Mucosa of descending colon (tissue), 3 donors: ENCODE measurements around the gene SLC9A3. TPM values are rescaled to one million over a fixed set of nuclear protein-coding genes. Genes with fewer than 3 reads are reported as not detected.

Experiments used
- ATAC-seq: fragments of 200-7000 bp; cut with Tn5 transposase; one replicate; pipeline ENCODE4 v1.9.1; 2020; ENCODE audit warnings: mild to moderate bottlenecking, moderate library complexity
- DNase-seq, 3 donors: peaks; one replicate each; pipeline ENCODE4 v3.0.0-alpha.2; 2020
- H3K36me3 ChIP-seq: fragments of 200-600 bp; one replicate; pipeline ENCODE4 v1.8.0; 2021; ENCODE audit warnings: low read depth, mild to moderate bottlenecking
- H3K4me1 ChIP-seq: fragments of 200-600 bp; one replicate; pipeline ENCODE4 v1.8.0; 2021; ENCODE audit warnings: low read depth, mild to moderate bottlenecking
- H3K4me3 ChIP-seq: fragments of 200-600 bp; one replicate; pipeline ENCODE4 v1.8.0; 2021; ENCODE audit warnings: mild to moderate bottlenecking
- H3K9me3 ChIP-seq: fragments of 200-600 bp; one replicate; pipeline ENCODE4 v1.8.0; 2021; ENCODE audit warnings: mild to moderate bottlenecking
- intact Hi-C, 2 donors: fragments of 100-400 bp; cut with DNase I in 1 of 2; cut with micrococcal nuclease in 1 of 2; formaldehyde crosslinking; loops; one replicate each; pipeline versions ENCODE4 v1.11.0 to v1.11.1; 2022; cut with DNase I, micrococcal nuclease
- total RNA-seq, 3 donors: library from RNA; stranded (reverse); fragmentation: NEBNext Ultra II Directional in 2 of 3; extraction: Animal tissue kit (Norgen Biotek cat#: 25700) in 2 of 3; gene quantifications; one replicate each; pipeline versions ENCODE4 v1.2.1 to v1.2.4, GENCODE V29; 2021 to 2023
- TF ChIP-seq, protein P1 (sequence below): fragments of 200-600 bp; IDR thresholded peaks from one replicate; pipeline ENCODE4 v1.8.0; 2022; ENCODE audit warnings: antibody characterized with exemption, mild to moderate bottlenecking
- donor health status: DM: no; HTN: no; CAD: no; lungs with moderate emphysema.
- donor health status: DM: no; HTN: no; CAD: no.
- donor health status: DM: no; HTN: yes; CAD: no.

SLC9A3 gene
- total RNA-seq, 3 donors from 2014 or later: 29.2 to 272 (median 77.7) TPM

DNA sequence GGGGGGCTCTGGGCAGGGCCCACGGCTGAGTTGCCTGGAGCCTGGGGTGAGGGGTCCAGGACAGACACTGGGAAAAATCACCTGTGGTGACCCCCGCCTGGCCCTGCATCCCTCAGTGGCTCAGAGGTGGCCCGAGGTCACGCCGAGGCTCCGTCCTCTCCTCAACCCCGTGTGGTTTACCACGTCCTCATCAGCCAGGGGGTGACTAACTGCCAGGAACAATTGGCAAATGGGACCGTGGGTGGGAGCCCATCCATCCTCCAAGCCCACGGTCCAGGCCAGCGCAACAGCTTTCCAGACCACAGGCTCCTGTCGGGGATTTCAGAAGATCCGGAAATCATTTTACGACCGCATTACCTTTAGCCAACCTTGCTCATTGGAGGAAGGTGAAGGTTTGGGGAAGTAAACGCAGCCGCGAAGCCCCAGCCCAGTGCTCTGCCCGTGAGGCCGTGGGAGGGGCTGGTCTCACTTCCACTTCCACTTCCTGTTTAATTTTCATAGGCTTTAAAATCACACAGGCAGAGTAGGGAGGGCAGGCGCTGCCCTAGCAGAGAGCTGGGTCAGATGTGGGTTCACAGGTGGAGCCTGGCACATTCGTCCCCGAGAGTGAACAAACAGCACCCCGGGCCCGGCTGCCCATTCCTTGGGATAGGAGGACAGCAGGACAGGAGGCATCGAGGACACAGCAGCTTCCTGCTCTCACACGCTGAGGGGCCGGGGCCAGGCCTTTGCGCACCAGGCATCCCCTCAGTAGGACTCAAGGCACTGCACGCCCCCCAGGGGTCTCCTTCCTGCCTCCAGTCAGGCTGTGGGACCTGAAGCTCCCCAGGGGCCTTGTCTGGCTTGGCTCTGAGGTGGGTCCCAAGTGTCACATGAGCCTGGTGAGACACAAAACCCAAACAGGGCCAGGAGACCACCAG lies 19.8 kb upstream of the SLC9A3 start:
- H3K4me1 ChIP-seq: peaks cover 20% of the 10 kb centered on the region
- peak; percentile 78 to 86 (median 78) for DNase-seq
- no peak overlapping the region for H3K4me3 ChIP-seq
- H3K36me3 ChIP-seq: no peaks in the 10 kb centered on the region
- peak; percentile 73 for ATAC-seq
- TF ChIP-seq, protein P1, sequence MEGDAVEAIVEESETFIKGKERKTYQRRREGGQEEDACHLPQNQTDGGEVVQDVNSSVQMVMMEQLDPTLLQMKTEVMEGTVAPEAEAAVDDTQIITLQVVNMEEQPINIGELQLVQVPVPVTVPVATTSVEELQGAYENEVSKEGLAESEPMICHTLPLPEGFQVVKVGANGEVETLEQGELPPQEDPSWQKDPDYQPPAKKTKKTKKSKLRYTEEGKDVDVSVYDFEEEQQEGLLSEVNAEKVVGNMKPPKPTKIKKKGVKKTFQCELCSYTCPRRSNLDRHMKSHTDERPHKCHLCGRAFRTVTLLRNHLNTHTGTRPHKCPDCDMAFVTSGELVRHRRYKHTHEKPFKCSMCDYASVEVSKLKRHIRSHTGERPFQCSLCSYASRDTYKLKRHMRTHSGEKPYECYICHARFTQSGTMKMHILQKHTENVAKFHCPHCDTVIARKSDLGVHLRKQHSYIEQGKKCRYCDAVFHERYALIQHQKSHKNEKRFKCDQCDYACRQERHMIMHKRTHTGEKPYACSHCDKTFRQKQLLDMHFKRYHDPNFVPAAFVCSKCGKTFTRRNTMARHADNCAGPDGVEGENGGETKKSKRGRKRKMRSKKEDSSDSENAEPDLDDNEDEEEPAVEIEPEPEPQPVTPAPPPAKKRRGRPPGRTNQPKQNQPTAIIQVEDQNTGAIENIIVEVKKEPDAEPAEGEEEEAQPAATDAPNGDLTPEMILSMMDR: no peak
- intact Hi-C loops: no loop called here
- no peaks in the 10 kb centered on the region for H3K9me3 ChIP-seq

DNA sequence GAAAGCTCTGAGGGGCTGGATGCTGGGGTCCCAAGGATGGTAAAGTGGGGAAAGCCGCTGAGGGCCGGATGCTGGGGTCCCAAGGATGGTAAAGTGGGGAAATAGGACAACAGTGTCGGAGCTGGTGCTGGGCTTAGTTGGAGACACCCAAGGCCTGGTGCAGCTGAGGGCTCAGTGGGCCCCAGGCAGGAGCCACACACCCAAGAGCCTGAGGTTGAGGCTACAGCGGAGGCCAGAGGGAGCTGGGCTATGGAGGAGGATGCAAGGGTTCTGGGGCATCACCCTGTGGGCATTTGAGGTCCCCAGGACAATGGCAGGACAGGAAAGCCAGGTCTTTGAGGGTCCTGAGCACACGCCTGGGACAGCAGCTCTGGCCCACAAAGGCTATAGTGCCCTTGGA lies 19.1 kb upstream of the SLC9A3 start:
- TF ChIP-seq, protein P1: no peak
- no peak for ATAC-seq
- intact Hi-C loops: no loop called here
- no peak overlapping the region for H3K4me3 ChIP-seq
- DNase-seq: peak in 1 of 3 donors; percentile 31
- H3K4me1 ChIP-seq: peaks cover 20% of the 10 kb centered on the region
- no peaks in the 10 kb centered on the region for H3K9me3 ChIP-seq
- no peaks in the 10 kb centered on the region for H3K36me3 ChIP-seq

DNA sequence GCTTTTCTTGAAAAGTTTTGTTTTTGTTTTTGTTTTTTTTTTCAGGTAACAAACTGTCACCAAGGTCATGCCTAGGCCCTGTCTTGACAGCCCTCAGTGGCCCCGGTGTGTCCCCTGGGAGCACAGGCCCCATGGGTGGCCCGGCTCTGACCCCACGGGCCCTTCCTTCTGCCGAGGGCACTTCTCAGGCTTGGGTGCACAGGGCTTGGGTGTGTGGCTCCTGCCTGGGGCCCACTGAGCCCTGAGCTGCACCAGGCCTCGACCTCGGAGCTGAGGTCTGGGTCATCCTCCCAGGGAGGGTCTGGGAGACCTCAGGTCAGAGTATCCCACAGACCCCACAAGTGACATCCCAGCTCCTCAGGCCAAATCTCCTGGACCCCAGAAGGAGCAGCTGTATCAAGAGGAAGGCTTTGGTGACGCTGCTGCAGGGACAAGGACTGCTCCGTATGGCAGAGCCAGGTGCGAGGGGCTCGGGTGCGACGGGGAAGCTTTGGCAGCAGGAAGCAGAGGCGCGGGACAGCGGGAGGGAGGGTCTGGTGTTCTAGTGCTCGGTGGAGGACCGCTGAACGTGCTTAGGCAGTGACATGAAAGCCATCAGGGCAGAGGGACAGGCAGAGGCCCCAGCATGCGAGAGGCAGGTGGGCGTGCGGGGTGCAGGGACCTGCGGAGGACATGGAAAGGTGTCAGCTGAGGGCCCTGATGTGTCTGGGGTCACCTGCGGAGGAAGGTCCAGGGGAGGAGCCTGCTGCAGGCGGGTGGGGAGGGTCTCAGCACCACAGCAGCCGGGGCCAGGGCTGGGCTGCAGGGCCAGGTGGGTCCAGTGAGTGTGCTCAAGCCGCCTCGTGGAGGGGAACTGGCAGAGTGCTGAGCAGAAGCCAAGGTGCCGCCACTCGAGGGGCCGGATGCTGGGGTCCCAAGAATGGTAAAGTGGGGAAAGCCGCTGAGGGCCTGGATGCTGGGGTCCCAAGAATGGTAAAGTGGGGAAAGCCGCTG lies 18.4 kb upstream of the SLC9A3 start:
- DNase-seq (peak in 1 of 3 donors; percentile 28), ATAC-seq (no peak)
- intact Hi-C loops: no loop called here
- Histone ChIP-seq H3K4me1 (peaks cover 20% of the 10 kb centered on the region), H3K36me3 (no peaks in the 10 kb centered on the region), H3K4me3 (no peak overlapping the region), H3K9me3 (no peaks in the 10 kb centered on the region)
- TF ChIP-seq, protein P1: no peak

DNA sequence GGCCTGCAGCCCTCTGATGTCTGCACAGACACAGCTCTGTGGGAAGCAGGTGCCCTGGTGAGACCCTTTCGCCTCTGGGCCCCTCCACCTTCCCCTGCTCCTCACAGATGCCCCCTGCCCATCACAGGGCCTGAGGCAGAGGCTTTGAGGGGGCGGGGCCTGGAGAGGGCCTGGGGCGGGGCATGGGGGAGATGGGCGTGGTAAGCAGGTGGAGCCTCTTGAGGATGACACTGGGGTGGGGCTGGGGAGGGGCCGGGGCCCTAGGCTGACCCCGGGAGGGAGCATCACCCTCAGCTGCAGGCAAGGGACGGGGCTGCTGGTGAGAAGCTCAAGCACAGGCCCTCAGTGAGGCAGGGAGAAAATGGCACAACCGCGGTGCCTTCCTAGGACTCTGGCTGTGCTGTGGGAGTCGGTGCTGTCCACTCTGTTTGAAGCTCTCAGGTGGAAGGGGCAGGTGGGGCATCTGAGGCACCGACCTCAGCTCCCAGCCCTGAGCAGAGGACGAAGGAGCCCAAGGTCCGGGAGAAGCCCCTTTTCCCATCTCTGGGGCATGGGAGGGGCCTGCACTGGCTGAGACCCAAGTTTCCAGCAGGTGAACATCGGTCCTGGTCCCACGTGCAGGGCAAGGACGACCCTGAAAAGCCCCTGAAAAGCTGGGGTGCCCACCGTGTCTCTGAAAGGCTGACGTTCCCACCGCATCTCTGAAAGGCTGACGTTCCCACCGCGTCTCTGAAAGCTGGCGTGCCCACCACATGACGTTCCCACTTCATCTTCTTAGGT lies 17.5 kb upstream of the SLC9A3 start:
- intact Hi-C loops: no loop called here
- no peak for ATAC-seq
- H3K4me1 ChIP-seq: peaks cover 13% of the 10 kb centered on the region
- H3K4me3 ChIP-seq: no peak overlapping the region
- TF ChIP-seq, protein P1: no peak
- peak in 2 of 3 donors; percentile 24 to 43 for DNase-seq
- no peaks in the 10 kb centered on the region for H3K36me3 ChIP-seq
- no peaks in the 10 kb centered on the region for H3K9me3 ChIP-seq
